ENCODE results near the gene ZNRF3. TPM values are rescaled to one million over a fixed set of nuclear protein-coding genes. Genes with fewer than 3 reads are reported as not detected.
"Not testable (repeated sequence)": the region's sequence is repeated elsewhere in the genome, so short reads cannot be mapped to it uniquely, and the experiment has no call there.

ZNRF3 gene
- total RNA-seq, 1 donor from 2014 or later = 5.8 TPM

DNA sequence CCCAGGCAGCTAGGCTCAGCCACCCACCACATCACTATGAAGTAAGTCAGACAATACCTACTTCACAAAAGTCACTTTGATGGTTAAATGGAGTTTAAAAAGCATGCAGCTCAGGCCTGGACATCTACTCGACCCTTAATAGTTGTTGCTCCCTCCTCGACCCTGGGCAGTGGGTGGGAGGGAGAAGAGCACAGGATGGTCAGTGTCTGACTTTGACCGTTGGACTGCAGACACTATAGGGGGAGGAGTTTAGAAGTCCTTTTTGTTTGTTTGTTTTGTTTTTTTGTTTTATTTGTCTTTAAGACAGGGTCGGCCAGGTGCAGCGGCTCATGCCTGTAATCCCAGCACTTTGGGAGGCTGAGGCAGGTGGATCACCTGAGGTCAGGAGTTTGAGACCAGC, 44.4 kb upstream of the ZNRF3 start:
- Histone ChIP-seq H2AFZ (ENCODE audit: low read depth, low read length) (no peak overlapping the region), H3K9me3 (ENCODE audit: insufficient read depth, low read depth, low read length) (no peaks in the 10 kb centered on the region), H3K4me1 (ENCODE audit: insufficient read depth, low read length) (no peaks in the 10 kb centered on the region), H3K4me2 (ENCODE audit: low read length) (no peak overlapping the region), H4K20me1 (ENCODE audit: insufficient read depth, low read length) (no peaks in the 10 kb centered on the region), H3K27me3 (ENCODE audit: insufficient read depth, low read length) (no peaks in the 10 kb centered on the region), H3K4me3 (ENCODE audit: insufficient read depth, low read depth, low read length) (no peak overlapping the region), H3K79me2 (ENCODE audit: insufficient read depth, low read length) (no peaks in the 10 kb centered on the region), H3K27ac (ENCODE audit: low read depth, low read length) (no peak overlapping the region), H3K36me3 (ENCODE audit: insufficient read depth, low read length) (no peaks in the 10 kb centered on the region), H3K9ac (ENCODE audit: low read length) (no peak overlapping the region)
- TF ChIP-seq EZH2 (IDR thresholded peaks at IDR 0.05; ENCODE audit: insufficient read depth, low read length) (no peak), CTCF (IDR thresholded peaks at IDR 0.05; ENCODE audit: insufficient read depth, low read depth, low read length) (no peak)
- FAIRE-seq (no peak), DNase-seq (ENCODE audit: low read depth) (no peak)
- H3K27me3 Mint-ChIP-seq (ENCODE audit: low read depth, unreplicated experiment) = peaks cover 9% of the 10 kb centered on the region
- no peaks in the 10 kb centered on the region for H3K4me1 Mint-ChIP-seq (ENCODE audit: low read depth, unreplicated experiment)
- no peaks in the 10 kb centered on the region for H3K9me3 Mint-ChIP-seq (ENCODE audit: unreplicated experiment)
- H3K36me3 Mint-ChIP-seq (ENCODE audit: low read depth, unreplicated experiment) = no peaks in the 10 kb centered on the region
- no peak overlapping the region for H3K4me3 Mint-ChIP-seq (ENCODE audit: unreplicated experiment)
- no peak overlapping the region for H3K27ac Mint-ChIP-seq (ENCODE audit: unreplicated experiment)

DNA sequence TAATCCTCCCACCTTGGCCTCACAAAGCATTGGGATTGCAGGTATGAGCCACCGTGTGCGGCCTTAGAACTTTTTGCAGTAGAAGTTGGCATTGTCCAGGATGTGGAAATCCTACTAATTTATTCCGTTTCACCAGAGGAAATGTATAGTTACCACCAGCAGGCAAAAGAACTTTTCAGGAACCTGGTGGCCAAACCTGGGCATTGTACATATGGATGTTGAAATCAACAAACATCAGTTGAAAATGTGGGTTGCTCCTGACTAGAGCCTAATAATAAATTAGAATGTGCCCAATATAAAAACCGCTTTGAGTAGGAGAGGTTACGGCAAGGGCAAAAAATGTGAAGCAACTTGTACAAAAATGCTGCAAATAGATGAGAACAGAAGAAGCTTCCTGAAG, 42.3 kb upstream of the ZNRF3 start:
- no peak for TF ChIP-seq CTCF (IDR thresholded peaks at IDR 0.05; ENCODE audit: insufficient read depth, low read depth, low read length)
- TF ChIP-seq EZH2 (IDR thresholded peaks at IDR 0.05; ENCODE audit: insufficient read depth, low read length) = no peak
- Histone ChIP-seq H3K27ac (ENCODE audit: low read depth, low read length) (no peak overlapping the region), H3K79me2 (ENCODE audit: insufficient read depth, low read length) (no peaks in the 10 kb centered on the region), H3K4me1 (ENCODE audit: insufficient read depth, low read length) (no peaks in the 10 kb centered on the region), H4K20me1 (ENCODE audit: insufficient read depth, low read length) (no peaks in the 10 kb centered on the region), H3K36me3 (ENCODE audit: insufficient read depth, low read length) (no peaks in the 10 kb centered on the region), H3K27me3 (ENCODE audit: insufficient read depth, low read length) (no peaks in the 10 kb centered on the region), H3K9me3 (ENCODE audit: insufficient read depth, low read depth, low read length) (peaks cover under 1% of the 10 kb centered on the region), H3K9ac (ENCODE audit: low read length) (no peak overlapping the region), H2AFZ (ENCODE audit: low read depth, low read length) (no peak overlapping the region), H3K4me2 (ENCODE audit: low read length) (no peak overlapping the region), H3K4me3 (ENCODE audit: insufficient read depth, low read depth, low read length) (no peak overlapping the region)
- peaks cover 12% of the 10 kb centered on the region for H3K27me3 Mint-ChIP-seq (ENCODE audit: low read depth, unreplicated experiment)
- peaks cover 2% of the 10 kb centered on the region for H3K36me3 Mint-ChIP-seq (ENCODE audit: low read depth, unreplicated experiment)
- H3K4me3 Mint-ChIP-seq (ENCODE audit: unreplicated experiment) = no peak overlapping the region
- DNase-seq (ENCODE audit: low read depth) (no peak), FAIRE-seq (no peak)
- no peaks in the 10 kb centered on the region for H3K4me1 Mint-ChIP-seq (ENCODE audit: low read depth, unreplicated experiment)
- peaks cover 2% of the 10 kb centered on the region for H3K9me3 Mint-ChIP-seq (ENCODE audit: unreplicated experiment)
- no peak overlapping the region for H3K27ac Mint-ChIP-seq (ENCODE audit: unreplicated experiment)

DNA sequence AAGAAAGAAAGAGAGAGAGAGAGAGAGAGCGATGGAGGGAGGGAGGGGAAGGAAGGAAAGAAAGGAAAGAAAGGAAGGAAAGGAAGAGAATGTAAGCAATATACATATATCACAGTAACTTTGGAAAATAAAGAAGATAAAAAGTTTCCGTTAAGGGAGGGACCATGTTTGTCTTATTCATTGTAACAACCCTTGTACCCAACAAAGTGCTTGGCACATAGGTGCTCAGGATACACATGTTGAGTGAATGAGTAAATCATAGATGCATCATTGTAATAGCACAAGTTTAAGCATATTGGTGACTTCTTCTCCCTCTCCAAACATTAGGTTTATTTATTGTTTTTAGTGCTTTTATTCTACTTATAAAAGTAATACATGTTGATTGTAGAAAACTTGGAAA, 39.7 kb upstream of the ZNRF3 start:
- no peak for FAIRE-seq
- H3K9ac ChIP-seq (ENCODE audit: low read length) = no peak overlapping the region
- peaks cover 9% of the 10 kb centered on the region for H3K9me3 ChIP-seq (ENCODE audit: insufficient read depth, low read depth, low read length)
- H3K27me3 ChIP-seq (ENCODE audit: insufficient read depth, low read length) = no peaks in the 10 kb centered on the region
- Mint-ChIP-seq H3K4me1 (ENCODE audit: low read depth, unreplicated experiment) (no peaks in the 10 kb centered on the region), H3K36me3 (ENCODE audit: low read depth, unreplicated experiment) (peaks cover 5% of the 10 kb centered on the region), H3K27ac (ENCODE audit: unreplicated experiment) (no peak overlapping the region), H3K27me3 (ENCODE audit: low read depth, unreplicated experiment) (peaks cover 13% of the 10 kb centered on the region), H3K9me3 (ENCODE audit: unreplicated experiment) (peaks cover 15% of the 10 kb centered on the region), H3K4me3 (ENCODE audit: unreplicated experiment) (no peak overlapping the region)
- no peaks in the 10 kb centered on the region for H3K4me1 ChIP-seq (ENCODE audit: insufficient read depth, low read length)
- no peak overlapping the region for H3K4me2 ChIP-seq (ENCODE audit: low read length)
- no peak overlapping the region for H3K4me3 ChIP-seq (ENCODE audit: insufficient read depth, low read depth, low read length)
- no peaks in the 10 kb centered on the region for H3K79me2 ChIP-seq (ENCODE audit: insufficient read depth, low read length)
- TF ChIP-seq EZH2 (IDR thresholded peaks at IDR 0.05; ENCODE audit: insufficient read depth, low read length) (no peak), CTCF (IDR thresholded peaks at IDR 0.05; ENCODE audit: insufficient read depth, low read depth, low read length) (no peak)
- no peaks in the 10 kb centered on the region for H4K20me1 ChIP-seq (ENCODE audit: insufficient read depth, low read length)
- DNase-seq (ENCODE audit: low read depth) = no peak
- H3K27ac ChIP-seq (ENCODE audit: low read depth, low read length) = no peak overlapping the region
- no peaks in the 10 kb centered on the region for H3K36me3 ChIP-seq (ENCODE audit: insufficient read depth, low read length)
- no peak overlapping the region for H2AFZ ChIP-seq (ENCODE audit: low read depth, low read length)

DNA sequence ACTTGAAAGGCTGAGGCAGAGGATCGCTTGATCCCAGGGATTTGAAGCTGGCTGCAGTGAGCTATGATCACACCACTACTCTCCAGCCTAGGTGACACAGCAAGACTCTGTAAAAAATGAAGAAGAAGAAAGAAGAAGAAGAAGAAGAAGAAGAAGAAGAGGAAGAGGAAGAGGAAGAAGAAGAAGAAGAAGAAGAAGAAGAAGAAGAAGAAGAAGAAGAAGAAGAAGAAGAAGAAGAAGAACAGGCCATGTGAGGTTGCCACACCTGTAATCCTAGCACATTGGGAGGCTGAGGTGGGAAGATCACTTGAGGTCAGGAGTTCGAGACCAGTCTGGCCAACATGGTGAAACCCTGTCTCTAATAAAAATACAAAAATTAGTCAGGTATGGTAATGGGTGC, 39.1 kb upstream of the ZNRF3 start:
- FAIRE-seq; H3K36me3 Mint-ChIP-seq (ENCODE audit: low read depth, unreplicated experiment); H3K4me1 ChIP-seq (ENCODE audit: insufficient read depth, low read length); H3K9ac ChIP-seq (ENCODE audit: low read length); H3K36me3 ChIP-seq (ENCODE audit: insufficient read depth, low read length); H3K4me3 Mint-ChIP-seq (ENCODE audit: unreplicated experiment); H2AFZ ChIP-seq (ENCODE audit: low read depth, low read length); H3K4me3 ChIP-seq (ENCODE audit: insufficient read depth, low read depth, low read length); H3K27ac Mint-ChIP-seq (ENCODE audit: unreplicated experiment); H3K27ac ChIP-seq (ENCODE audit: low read depth, low read length); DNase-seq (ENCODE audit: low read depth); H4K20me1 ChIP-seq (ENCODE audit: insufficient read depth, low read length); H3K4me2 ChIP-seq (ENCODE audit: low read length); H3K4me1 Mint-ChIP-seq (ENCODE audit: low read depth, unreplicated experiment); H3K9me3 ChIP-seq (ENCODE audit: insufficient read depth, low read depth, low read length); H3K27me3 ChIP-seq (ENCODE audit: insufficient read depth, low read length); H3K79me2 ChIP-seq (ENCODE audit: insufficient read depth, low read length): not testable (repeated sequence)
- Mint-ChIP-seq H3K27me3 (ENCODE audit: low read depth, unreplicated experiment) (peaks cover 13% of the 10 kb centered on the region), H3K9me3 (ENCODE audit: unreplicated experiment) (peaks cover 15% of the 10 kb centered on the region)
